SU-DHL-6 (cell line): ENCODE measurements around the gene ATG12.

Experiments
- EZH2phosphoT487 ChIP-seq: fragments of 200-600 bp; sonication (generic), shearing (Covaris generic); conservative IDR thresholded peaks from 2 replicates; pipeline ENCODE4 v1.6.1; 2018; ENCODE audit warnings: mild to moderate bottlenecking, antibody characterized with exemption, low read length, moderate library complexity, mixed read lengths
- TF ChIP-seq, protein P1 (sequence below): fragments of 200-600 bp; sonication (generic); IDR thresholded peaks from one replicate; pipeline ENCODE4 v1.5.1; 2017; ENCODE audit warnings: antibody characterized with exemption, mild to moderate bottlenecking, low read length, moderate library complexity; ENCODE audit not compliant: insufficient read depth, poor library complexity, severe bottlenecking

DNA sequence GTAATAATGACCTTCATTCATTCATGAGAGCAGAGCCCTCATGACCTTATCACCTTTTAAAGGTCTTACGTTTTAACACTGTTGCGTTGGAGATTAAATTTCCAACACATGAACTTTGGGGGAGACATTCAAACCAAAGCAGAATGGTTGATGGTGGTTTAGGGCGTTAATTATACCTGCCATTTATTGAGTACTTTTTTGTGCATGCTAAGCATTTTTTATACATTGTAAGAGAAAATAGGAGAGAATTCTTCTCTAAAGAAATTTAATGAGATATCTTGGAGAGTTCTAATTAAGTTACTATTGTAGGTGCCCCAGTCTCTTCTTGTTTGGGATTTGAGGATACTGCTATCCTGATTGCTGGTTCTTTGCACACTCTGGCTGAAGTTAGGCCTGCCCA lies 12.8 kb upstream of the ATG12 start:
- TF ChIP-seq, protein P1, sequence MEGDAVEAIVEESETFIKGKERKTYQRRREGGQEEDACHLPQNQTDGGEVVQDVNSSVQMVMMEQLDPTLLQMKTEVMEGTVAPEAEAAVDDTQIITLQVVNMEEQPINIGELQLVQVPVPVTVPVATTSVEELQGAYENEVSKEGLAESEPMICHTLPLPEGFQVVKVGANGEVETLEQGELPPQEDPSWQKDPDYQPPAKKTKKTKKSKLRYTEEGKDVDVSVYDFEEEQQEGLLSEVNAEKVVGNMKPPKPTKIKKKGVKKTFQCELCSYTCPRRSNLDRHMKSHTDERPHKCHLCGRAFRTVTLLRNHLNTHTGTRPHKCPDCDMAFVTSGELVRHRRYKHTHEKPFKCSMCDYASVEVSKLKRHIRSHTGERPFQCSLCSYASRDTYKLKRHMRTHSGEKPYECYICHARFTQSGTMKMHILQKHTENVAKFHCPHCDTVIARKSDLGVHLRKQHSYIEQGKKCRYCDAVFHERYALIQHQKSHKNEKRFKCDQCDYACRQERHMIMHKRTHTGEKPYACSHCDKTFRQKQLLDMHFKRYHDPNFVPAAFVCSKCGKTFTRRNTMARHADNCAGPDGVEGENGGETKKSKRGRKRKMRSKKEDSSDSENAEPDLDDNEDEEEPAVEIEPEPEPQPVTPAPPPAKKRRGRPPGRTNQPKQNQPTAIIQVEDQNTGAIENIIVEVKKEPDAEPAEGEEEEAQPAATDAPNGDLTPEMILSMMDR: no peak
- no peak for TF ChIP-seq EZH2phosphoT487
